Fibroblast of lung (primary cell): Measurements from ENCODE around the gene GNAL.

ENCODE experiments used
- EZH2 ChIP-seq: IDR thresholded peaks from 2 replicates; pipeline ENCODE4 v1.5.1; 2012; ENCODE audit warnings: low read length, control low read depth, mild to moderate bottlenecking; ENCODE audit errors: missing control alignments
- TF ChIP-seq, protein P1 (sequence below), 2 donors: IDR thresholded peaks in 1 of 2; conservative IDR thresholded peaks in 1 of 2; 1 replicate in 1 of 2; 2 replicates in 1 of 2; pipeline ENCODE4 v1.5.1; 2011 to 2012; ENCODE audit warnings: low read length in 2 of 2, control low read depth in 1 of 2, inconsistent platforms in 1 of 2, low read depth in 1 of 2, mild to moderate bottlenecking in 1 of 2

DNA sequence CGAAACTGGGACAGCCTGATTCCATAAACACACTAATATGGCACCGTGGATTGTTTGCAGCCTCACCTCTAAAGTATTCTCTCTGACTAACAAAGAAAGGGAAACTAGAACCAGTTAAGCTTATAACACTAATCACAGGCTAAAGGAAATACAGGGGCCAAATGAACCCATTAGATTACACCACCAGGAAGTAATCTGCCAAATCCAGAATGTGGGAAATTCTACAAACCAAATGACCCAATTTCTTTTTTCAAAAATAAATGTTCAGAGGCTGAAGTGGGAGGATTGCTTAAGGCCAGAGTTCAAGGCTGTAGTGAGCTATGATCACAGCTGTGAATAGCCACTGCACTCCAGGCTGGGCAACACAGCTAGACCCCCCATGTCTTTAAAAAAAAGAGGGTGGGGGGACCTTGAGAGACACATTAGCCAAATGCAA, 220.5 kb downstream of the GNAL start:
- TF ChIP-seq, protein P1, sequence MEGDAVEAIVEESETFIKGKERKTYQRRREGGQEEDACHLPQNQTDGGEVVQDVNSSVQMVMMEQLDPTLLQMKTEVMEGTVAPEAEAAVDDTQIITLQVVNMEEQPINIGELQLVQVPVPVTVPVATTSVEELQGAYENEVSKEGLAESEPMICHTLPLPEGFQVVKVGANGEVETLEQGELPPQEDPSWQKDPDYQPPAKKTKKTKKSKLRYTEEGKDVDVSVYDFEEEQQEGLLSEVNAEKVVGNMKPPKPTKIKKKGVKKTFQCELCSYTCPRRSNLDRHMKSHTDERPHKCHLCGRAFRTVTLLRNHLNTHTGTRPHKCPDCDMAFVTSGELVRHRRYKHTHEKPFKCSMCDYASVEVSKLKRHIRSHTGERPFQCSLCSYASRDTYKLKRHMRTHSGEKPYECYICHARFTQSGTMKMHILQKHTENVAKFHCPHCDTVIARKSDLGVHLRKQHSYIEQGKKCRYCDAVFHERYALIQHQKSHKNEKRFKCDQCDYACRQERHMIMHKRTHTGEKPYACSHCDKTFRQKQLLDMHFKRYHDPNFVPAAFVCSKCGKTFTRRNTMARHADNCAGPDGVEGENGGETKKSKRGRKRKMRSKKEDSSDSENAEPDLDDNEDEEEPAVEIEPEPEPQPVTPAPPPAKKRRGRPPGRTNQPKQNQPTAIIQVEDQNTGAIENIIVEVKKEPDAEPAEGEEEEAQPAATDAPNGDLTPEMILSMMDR (conservative IDR thresholded peaks at IDR 0.05 in 1 of 2, IDR thresholded peaks at IDR 0.05 in 1 of 2; ENCODE audit: low read depth in 1 of 2, low read length in 2 of 2) = no peak
- no peak for TF ChIP-seq EZH2
